Ishikawa (cell line): ENCODE measurements around the gene TYMP.

Experiments used
- CEBPB ChIP-seq: IDR thresholded peaks from 2 replicates; pipeline ENCODE4 v1.6.1; 2012
- CREB1 ChIP-seq: IDR thresholded peaks from 2 replicates; pipeline ENCODE4 v1.6.1; 2012; ENCODE audit warnings: low read depth
- EGR1 ChIP-seq: IDR thresholded peaks from 2 replicates; pipeline ENCODE4 v1.6.1; 2012
- EP300 ChIP-seq: IDR thresholded peaks from 2 replicates; pipeline ENCODE4 v1.6.1; 2012; ENCODE audit warnings: borderline replicate concordance
- FOXM1 ChIP-seq: IDR thresholded peaks from 2 replicates; pipeline ENCODE4 v1.6.1; 2012; ENCODE audit warnings: low read depth, borderline replicate concordance
- NFIC ChIP-seq: IDR thresholded peaks from 2 replicates; pipeline ENCODE4 v1.6.1; 2012
- RAD21 ChIP-seq: IDR thresholded peaks from 2 replicates; pipeline ENCODE4 v1.6.1; 2012; ENCODE audit warnings: low read depth
- TAF1 ChIP-seq: IDR thresholded peaks from 2 replicates; pipeline ENCODE4 v1.6.1; 2012; ENCODE audit warnings: low read depth, mild to moderate bottlenecking
- TCF12 ChIP-seq: IDR thresholded peaks from 2 replicates; pipeline ENCODE4 v1.6.1; 2012; ENCODE audit warnings: low read depth
- TEAD4 ChIP-seq: IDR thresholded peaks from 2 replicates; pipeline ENCODE4 v1.6.1; 2012
- YY1 ChIP-seq: IDR thresholded peaks from 2 replicates; pipeline ENCODE4 v1.6.1; 2012; ENCODE audit warnings: low read depth
- ZBTB7A ChIP-seq: IDR thresholded peaks from 2 replicates; pipeline ENCODE4 v1.6.1; 2012; ENCODE audit warnings: low read depth
- TF ChIP-seq, protein P1 (sequence below): IDR thresholded peaks from 2 replicates; pipeline ENCODE4 v1.6.1; 2012
- TF ChIP-seq, protein P2 (sequence below): IDR thresholded peaks from 2 replicates; pipeline ENCODE4 v1.6.1; 2012
- TF ChIP-seq, protein P3 (sequence below): IDR thresholded peaks from 2 replicates; pipeline ENCODE4 v1.6.1; 2012; ENCODE audit warnings: low read depth, mild to moderate bottlenecking

The TYMP gene

DNA sequence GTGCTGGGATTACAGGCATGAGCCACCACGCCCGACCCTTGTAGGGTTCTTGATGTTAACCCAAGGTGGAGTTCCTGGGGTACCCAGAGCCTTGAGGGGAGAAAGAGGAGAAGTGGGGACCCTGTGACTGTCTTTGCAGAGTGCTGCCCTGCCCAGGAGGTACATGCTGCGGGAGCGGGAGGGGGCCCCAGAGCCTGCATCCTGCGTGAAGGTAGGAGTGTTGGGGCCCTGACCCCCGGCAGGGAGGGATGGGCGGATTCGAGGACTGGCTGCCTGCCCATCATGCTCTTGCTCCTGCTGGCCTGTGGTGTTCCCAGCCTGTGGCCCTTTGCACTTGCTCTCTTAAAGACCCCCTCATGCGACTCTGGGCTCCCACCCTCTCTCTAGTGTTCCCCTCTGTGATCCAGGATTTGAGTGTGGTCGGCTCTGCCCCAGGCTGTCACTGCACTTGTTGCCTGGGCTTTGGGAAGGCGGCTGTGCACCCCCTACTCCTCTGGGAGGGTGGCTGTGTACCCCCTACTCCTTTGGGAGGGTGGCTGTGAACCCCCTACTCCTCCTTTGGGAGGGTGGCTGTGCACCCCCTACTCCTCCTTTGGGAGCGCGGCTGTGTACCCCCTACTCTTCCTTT is 8.9 kb downstream of the TYMP start:
- no peak for TF ChIP-seq YY1
- TF ChIP-seq, protein P1, sequence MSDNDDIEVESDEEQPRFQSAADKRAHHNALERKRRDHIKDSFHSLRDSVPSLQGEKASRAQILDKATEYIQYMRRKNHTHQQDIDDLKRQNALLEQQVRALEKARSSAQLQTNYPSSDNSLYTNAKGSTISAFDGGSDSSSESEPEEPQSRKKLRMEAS, result no peak
- TF ChIP-seq TCF12, result no peak
- TF ChIP-seq FOXM1, result no peak
- TF ChIP-seq TAF1, result no peak
- TF ChIP-seq RAD21, result no peak
- TF ChIP-seq NFIC, result no peak
- TF ChIP-seq TEAD4, result no peak

- TF ChIP-seq FOXM1, result no peak
- TF ChIP-seq, protein P1, result no peak
Measured at GRCh38 chr22:50519151-50519550, 10.7 kb downstream of the TYMP start.

DNA sequence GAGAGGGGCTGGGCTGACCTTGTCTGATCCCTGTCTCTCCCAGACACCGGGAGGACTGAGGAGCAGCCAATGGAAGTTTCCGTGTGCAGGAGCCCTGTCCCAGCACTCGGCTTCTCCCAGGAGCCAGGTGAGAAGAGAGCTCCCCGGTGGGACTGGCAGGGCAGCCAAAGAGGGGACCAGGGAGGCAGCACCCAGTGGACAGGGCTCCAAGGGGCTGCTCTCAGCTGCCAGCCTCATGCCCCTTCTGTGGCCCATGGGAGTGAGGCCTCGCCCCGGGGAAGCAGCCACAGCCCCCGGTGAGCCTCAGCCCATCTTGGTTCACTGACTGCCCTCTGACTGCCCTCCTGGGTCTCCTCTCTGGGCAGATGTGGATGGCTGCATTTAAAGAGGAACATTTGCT is 11.2 kb downstream of the TYMP start:
- TF ChIP-seq EGR1, result no peak
- no peak for TF ChIP-seq CEBPB
- no peak for TF ChIP-seq CREB1
- TF ChIP-seq, protein P2, sequence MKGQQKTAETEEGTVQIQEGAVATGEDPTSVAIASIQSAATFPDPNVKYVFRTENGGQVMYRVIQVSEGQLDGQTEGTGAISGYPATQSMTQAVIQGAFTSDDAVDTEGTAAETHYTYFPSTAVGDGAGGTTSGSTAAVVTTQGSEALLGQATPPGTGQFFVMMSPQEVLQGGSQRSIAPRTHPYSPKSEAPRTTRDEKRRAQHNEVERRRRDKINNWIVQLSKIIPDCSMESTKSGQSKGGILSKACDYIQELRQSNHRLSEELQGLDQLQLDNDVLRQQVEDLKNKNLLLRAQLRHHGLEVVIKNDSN, result no peak
- TF ChIP-seq RAD21, result no peak
- no peak for TF ChIP-seq FOXM1
- no peak for TF ChIP-seq TAF1
- no peak for TF ChIP-seq YY1
- TF ChIP-seq NFIC, result no peak
- TF ChIP-seq, protein P3, sequence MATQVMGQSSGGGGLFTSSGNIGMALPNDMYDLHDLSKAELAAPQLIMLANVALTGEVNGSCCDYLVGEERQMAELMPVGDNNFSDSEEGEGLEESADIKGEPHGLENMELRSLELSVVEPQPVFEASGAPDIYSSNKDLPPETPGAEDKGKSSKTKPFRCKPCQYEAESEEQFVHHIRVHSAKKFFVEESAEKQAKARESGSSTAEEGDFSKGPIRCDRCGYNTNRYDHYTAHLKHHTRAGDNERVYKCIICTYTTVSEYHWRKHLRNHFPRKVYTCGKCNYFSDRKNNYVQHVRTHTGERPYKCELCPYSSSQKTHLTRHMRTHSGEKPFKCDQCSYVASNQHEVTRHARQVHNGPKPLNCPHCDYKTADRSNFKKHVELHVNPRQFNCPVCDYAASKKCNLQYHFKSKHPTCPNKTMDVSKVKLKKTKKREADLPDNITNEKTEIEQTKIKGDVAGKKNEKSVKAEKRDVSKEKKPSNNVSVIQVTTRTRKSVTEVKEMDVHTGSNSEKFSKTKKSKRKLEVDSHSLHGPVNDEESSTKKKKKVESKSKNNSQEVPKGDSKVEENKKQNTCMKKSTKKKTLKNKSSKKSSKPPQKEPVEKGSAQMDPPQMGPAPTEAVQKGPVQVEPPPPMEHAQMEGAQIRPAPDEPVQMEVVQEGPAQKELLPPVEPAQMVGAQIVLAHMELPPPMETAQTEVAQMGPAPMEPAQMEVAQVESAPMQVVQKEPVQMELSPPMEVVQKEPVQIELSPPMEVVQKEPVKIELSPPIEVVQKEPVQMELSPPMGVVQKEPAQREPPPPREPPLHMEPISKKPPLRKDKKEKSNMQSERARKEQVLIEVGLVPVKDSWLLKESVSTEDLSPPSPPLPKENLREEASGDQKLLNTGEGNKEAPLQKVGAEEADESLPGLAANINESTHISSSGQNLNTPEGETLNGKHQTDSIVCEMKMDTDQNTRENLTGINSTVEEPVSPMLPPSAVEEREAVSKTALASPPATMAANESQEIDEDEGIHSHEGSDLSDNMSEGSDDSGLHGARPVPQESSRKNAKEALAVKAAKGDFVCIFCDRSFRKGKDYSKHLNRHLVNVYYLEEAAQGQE, result no peak
- no peak for TF ChIP-seq ZBTB7A
- no peak for TF ChIP-seq EP300
- TF ChIP-seq, protein P1, result no peak
- TF ChIP-seq TEAD4, result no peak
- no peak for TF ChIP-seq TCF12

GRCh38 chr22:50517495-50518260 is 12.1 kb downstream of the TYMP start:
- TF ChIP-seq TCF12 (no peak), FOXM1 (no peak), CEBPB (no peak), ZBTB7A (no peak), EGR1 (no peak), TEAD4 (no peak), NFIC (no peak), CREB1 (no peak)
- TF ChIP-seq, protein P3, result no peak
- TF ChIP-seq, protein P1, result no peak
- TF ChIP-seq, protein P2, result no peak

DNA sequence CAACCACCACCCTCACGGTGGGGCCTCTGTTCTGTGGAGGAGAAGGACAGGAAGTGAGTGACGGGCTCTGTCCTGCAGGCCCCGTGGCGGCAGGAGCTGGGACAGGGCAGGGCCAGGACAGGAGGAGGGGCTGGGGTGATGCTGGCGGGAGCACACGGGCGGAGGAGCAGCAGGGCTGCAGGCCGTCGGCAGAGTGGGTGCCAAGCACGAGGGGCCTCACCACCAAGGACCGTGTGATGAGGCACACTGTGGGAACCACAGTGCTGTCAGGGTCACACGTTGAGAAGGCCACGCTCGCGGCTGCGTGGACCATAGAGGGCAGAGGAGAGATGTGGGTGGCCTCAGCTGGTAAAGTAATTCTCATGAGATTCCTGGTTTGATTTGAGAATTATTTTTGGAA is 12.9 kb downstream of the TYMP start:
- TF ChIP-seq TAF1, result no peak
- TF ChIP-seq EGR1, result no peak
- TF ChIP-seq CEBPB, result no peak
- TF ChIP-seq YY1, result no peak
- no peak for TF ChIP-seq EP300
- TF ChIP-seq, protein P2, result no peak
- no peak for TF ChIP-seq NFIC
- TF ChIP-seq, protein P3, result no peak
- TF ChIP-seq TCF12, result no peak
- TF ChIP-seq ZBTB7A, result no peak
- TF ChIP-seq CREB1, result no peak
- TF ChIP-seq TEAD4, result no peak
- TF ChIP-seq FOXM1, result no peak
- TF ChIP-seq, protein P1, result no peak
- TF ChIP-seq RAD21, result no peak
